Measurements from ENCODE around the gene DCP1B. TPM values are rescaled to one million over a fixed set of nuclear protein-coding genes. Genes with fewer than 3 reads are reported as not detected.

Gene DCP1B
- total and polyA plus RNA-seq, 2 of the 4 experiments (the other 2 are of a cell fraction): 13.3 to 19.7 TPM

- Histone ChIP-seq H3K9ac (ENCODE audit: low read depth, low read length) (no peak overlapping the region), H3K79me1 (ENCODE audit: low read depth in 1 of 2, low read length in 2 of 2) (no peaks in the 10 kb centered on the region), H3K36me3 (ENCODE audit: control insufficient read depth, insufficient read depth, low read length) (no peaks in the 10 kb centered on the region), H3K23ac (ENCODE audit: low read depth, low read length) (no peak overlapping the region), H4K20me1 (ENCODE audit: insufficient read depth, low read length) (no peaks in the 10 kb centered on the region), H4K5ac (ENCODE audit: low read depth, low read length) (no peak overlapping the region), H3K4me1 (ENCODE audit: control insufficient read depth, insufficient read depth, low read length) (no peaks in the 10 kb centered on the region), H4K91ac (ENCODE audit: insufficient read depth, low read depth, low read length) (no peak overlapping the region), H3K18ac (ENCODE audit: low read depth, low read length) (no peak overlapping the region), H2AK5ac (ENCODE audit: low read depth, low read length) (no peak overlapping the region), H3K27me3 (ENCODE audit: control insufficient read depth, insufficient read depth, low read length) (peaks cover 38% of the 10 kb centered on the region), H3K9me3 (ENCODE audit: control insufficient read depth, insufficient read depth, low read length) (peaks cover 2% of the 10 kb centered on the region), H2BK120ac (ENCODE audit: low read depth, low read length) (no peak overlapping the region; the same call in 1 of the 2 replicates), H3K27ac (ENCODE audit: insufficient read depth, low read length) (no peak overlapping the region), H2BK5ac (ENCODE audit: low read depth, low read length, poor library complexity, severe bottlenecking) (no peak overlapping the region), H3K4ac (ENCODE audit: low read depth, low read length) (no peak overlapping the region), H2AK9ac (replicated peaks; ENCODE audit: low read depth, low read length, poor library complexity) (no peak overlapping the region), H3K9me1 (ENCODE audit: insufficient read depth, low read length) (no peaks in the 10 kb centered on the region; the same call in 1 of the 2 replicates), H2BK20ac (ENCODE audit: low read depth, low read length) (no peak overlapping the region), H2AFZ (replicated peaks; ENCODE audit: low read length, poor library complexity) (no peak overlapping the region), H3K4me2 (ENCODE audit: low read depth, low read length) (no peak overlapping the region), H3K4me3 (ENCODE audit: insufficient read depth, low read depth, low read length) (no peak overlapping the region), H3K14ac (replicated peaks; ENCODE audit: low read depth, low read length) (no peak overlapping the region), H3K56ac (ENCODE audit: extremely low read depth, insufficient read depth, low read length) (no peak overlapping the region), H2BK15ac (ENCODE audit: low read depth, low read length) (no peak overlapping the region), H4K8ac (ENCODE audit: low read depth in 2 of 2, low read length in 2 of 2) (no peak overlapping the region)
- in situ Hi-C loops (cut with MboI; ENCODE audit: low sequenced_read_pairs): loop anchor here (10.0 kb wide), 2 partner anchors 219 to 369 kb away; no protein-coding TSS in a partner anchor
- TF ChIP-seq MAFK (IDR thresholded peaks at IDR 0.05; ENCODE audit: low read depth, low read length) (no peak), FOS (IDR thresholded peaks at IDR 0.05; ENCODE audit: low read depth, low read length) (no peak), RFX5 (IDR thresholded peaks at IDR 0.05; ENCODE audit: low read depth, low read length) (no peak), CTCF (conservative IDR thresholded peaks at IDR 0.05; ENCODE audit: low read depth, low read length) (no peak), MAZ (IDR thresholded peaks at IDR 0.05; ENCODE audit: borderline replicate concordance, low read depth, low read length) (no peak), RCOR1 (IDR thresholded peaks at IDR 0.05; ENCODE audit: insufficient replicate concordance, low read length) (no peak), SMC3 (IDR thresholded peaks at IDR 0.05; ENCODE audit: low read depth, low read length) (no peak), USF2 (IDR thresholded peaks at IDR 0.05; ENCODE audit: low read depth, low read length) (no peak), NFE2L2 (IDR thresholded peaks at IDR 0.05; ENCODE audit: low read depth, low read length) (no peak), RAD21 (IDR thresholded peaks at IDR 0.05; ENCODE audit: low read length) (no peak)
- TF ChIP-seq, protein P1, sequence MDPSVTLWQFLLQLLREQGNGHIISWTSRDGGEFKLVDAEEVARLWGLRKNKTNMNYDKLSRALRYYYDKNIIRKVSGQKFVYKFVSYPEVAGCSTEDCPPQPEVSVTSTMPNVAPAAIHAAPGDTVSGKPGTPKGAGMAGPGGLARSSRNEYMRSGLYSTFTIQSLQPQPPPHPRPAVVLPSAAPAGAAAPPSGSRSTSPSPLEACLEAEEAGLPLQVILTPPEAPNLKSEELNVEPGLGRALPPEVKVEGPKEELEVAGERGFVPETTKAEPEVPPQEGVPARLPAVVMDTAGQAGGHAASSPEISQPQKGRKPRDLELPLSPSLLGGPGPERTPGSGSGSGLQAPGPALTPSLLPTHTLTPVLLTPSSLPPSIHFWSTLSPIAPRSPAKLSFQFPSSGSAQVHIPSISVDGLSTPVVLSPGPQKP (IDR thresholded peaks at IDR 0.05; ENCODE audit: borderline replicate concordance, low read depth, low read length): no peak
- no peak for DNase-seq
- dilution Hi-C loops (cut with HindIII; ENCODE audit: low sequenced_read_pairs, unreplicated experiment): no loop called here
- ChIA-PET CTCF (interaction anchor here (1.4 kb wide), 1 partner anchor 10 kb away, joined by 6 read pairs; no protein-coding TSS in a partner anchor), POLR2A (ENCODE audit: unreplicated experiment) (no interaction called here)
- intact Hi-C loops (cut with micrococcal nuclease): no loop called here
- no peak for ATAC-seq (ENCODE audit: low read depth)
- WGBS, 2 experiments (ENCODE audit: extremely low coverage in 2 of 2, insufficient read length in 1 of 2): 83% methylated on average over 1 of the region's 3 CpGs; no CpG with 5 or more reads in 1 of the 2 experiments
- no TSS peak for BruUV-seq (replicated peaks)
Observed at GRCh38 chr12:2023365-2023764, 19.1 kb upstream of the DCP1B start.
